Stimulated activated CD4-positive, alpha-beta T cell treated with anti-CD3 and anti-CD28 coated beads, Interleukin-4, amount 100 ng/mL, for 24 hours (primary cell): ENCODE results near the gene SLC17A2.

ENCODE experiments used
- DNase-seq: peaks from one replicate; pipeline ENCODE4 v3.0.0-alpha.2; 2020

SLC17A2 gene

GRCh38 chr6:25882051-25882496, 48.4 kb downstream of the SLC17A2 start:
- DNase-seq = peak; percentile 25

GRCh38 chr6:25880601-25881000, 49.9 kb downstream of the SLC17A2 start:
- no peak for DNase-seq

GRCh38 chr6:25878721-25879322, 51.7 kb downstream of the SLC17A2 start:
- no peak for DNase-seq

GRCh38 chr6:25875926-25876602, 54.4 kb downstream of the SLC17A2 start:
- no peak for DNase-seq

- DNase-seq = no peak
Observed at GRCh38 chr6:25875563-25875905, 55.0 kb downstream of the SLC17A2 start.

- DNase-seq = no peak
Observed at GRCh38 chr6:25874822-25875562, 55.5 kb downstream of the SLC17A2 start.

- DNase-seq = no peak
Observed at GRCh38 chr6:25874118-25874517, 56.4 kb downstream of the SLC17A2 start, which contains the start of gene SLC17A3. Gene SLC17A3 (minus strand): TSS chr6:25874243. CDS start chr6:25868387, 5,856 bp downstream.

- DNase-seq = no peak
Observed at GRCh38 chr6:25872814-25873213, 57.7 kb downstream of the SLC17A2 start.

GRCh38 chr6:25869840-25870239, 60.7 kb downstream of the SLC17A2 start:
- DNase-seq = no peak

- no peak for DNase-seq
Observed at GRCh38 chr6:25868436-25869183, 61.9 kb downstream of the SLC17A2 start.

- no peak for DNase-seq
Observed at GRCh38 chr6:25866011-25866410, 64.5 kb downstream of the SLC17A2 start.

- no peak for DNase-seq
Observed at GRCh38 chr6:25863360-25863759, 67.1 kb downstream of the SLC17A2 start.
